Activated T-helper 17 cell treated with anti-CD3 and anti-CD28 coated beads, Interleukin-2, amount 50 U/mL, for 72 hours (primary cell): ENCODE results near the gene TMEM178A. TPM values are rescaled to one million over a fixed set of nuclear protein-coding genes. Genes with fewer than 3 reads are reported as not detected.

ENCODE experiments used
- ATAC-seq: fragments of 150-1000 bp; cut with Tn5 transposase; replicated peaks from 2 replicates; pipeline ENCODE4 v1.10.0; 2021; ENCODE audit warnings: mild to moderate bottlenecking, moderate library complexity
- H3K27ac Mint-ChIP-seq: one replicate; pipeline ENCODE4 v1.8.0; 2022; ENCODE audit warnings: mixed read lengths
- H3K27me3 Mint-ChIP-seq: one replicate; pipeline ENCODE4 v1.8.0; 2022; ENCODE audit warnings: mixed read lengths
- H3K36me3 Mint-ChIP-seq: one replicate; pipeline ENCODE4 v1.8.0; 2022; ENCODE audit warnings: low read depth, mild to moderate bottlenecking, mixed read lengths
- H3K4me1 Mint-ChIP-seq: one replicate; pipeline ENCODE4 v1.8.0; 2022; ENCODE audit warnings: mixed read lengths
- H3K4me3 Mint-ChIP-seq: one replicate; pipeline ENCODE4 v1.8.0; 2022; ENCODE audit warnings: mild to moderate bottlenecking, mixed read lengths
- H3K9me3 Mint-ChIP-seq: one replicate; pipeline ENCODE4 v1.8.0; 2022; ENCODE audit warnings: mixed read lengths
- total RNA-seq, 2 donors: library from RNA; stranded (reverse); gene quantifications; one replicate each; pipeline ENCODE4 v1.2.3, GENCODE V29; 2022

Gene TMEM178A
- total RNA-seq, 2 donors from 2014 or later, result 0.42 TPM; not detected in 1

GRCh38 chr2:39659765-39660611 lies 5.7 kb upstream of the TMEM178A start:
- no peak overlapping the region for H3K4me3 Mint-ChIP-seq

GRCh38 chr2:39660612-39661236 lies 5.0 kb upstream of the TMEM178A start:
- H3K36me3 Mint-ChIP-seq, result peaks cover 6% of the 10 kb centered on the region
- H3K4me3 Mint-ChIP-seq, result no peak overlapping the region
- no peak for ATAC-seq
- H3K27me3 Mint-ChIP-seq, result peaks cover 28% of the 10 kb centered on the region
- no peaks in the 10 kb centered on the region for H3K9me3 Mint-ChIP-seq
- no peaks in the 10 kb centered on the region for H3K4me1 Mint-ChIP-seq
- no peak overlapping the region for H3K27ac Mint-ChIP-seq

More at GRCh38 chr2:39659765-39660611, 5.7 kb upstream of the TMEM178A start:
- no peaks in the 10 kb centered on the region for H3K4me1 Mint-ChIP-seq
- ATAC-seq, result no peak
- no peak overlapping the region for H3K27ac Mint-ChIP-seq
- H3K36me3 Mint-ChIP-seq, result peaks cover 3% of the 10 kb centered on the region
- peaks cover 24% of the 10 kb centered on the region for H3K27me3 Mint-ChIP-seq
- H3K9me3 Mint-ChIP-seq, result no peaks in the 10 kb centered on the region

DNA sequence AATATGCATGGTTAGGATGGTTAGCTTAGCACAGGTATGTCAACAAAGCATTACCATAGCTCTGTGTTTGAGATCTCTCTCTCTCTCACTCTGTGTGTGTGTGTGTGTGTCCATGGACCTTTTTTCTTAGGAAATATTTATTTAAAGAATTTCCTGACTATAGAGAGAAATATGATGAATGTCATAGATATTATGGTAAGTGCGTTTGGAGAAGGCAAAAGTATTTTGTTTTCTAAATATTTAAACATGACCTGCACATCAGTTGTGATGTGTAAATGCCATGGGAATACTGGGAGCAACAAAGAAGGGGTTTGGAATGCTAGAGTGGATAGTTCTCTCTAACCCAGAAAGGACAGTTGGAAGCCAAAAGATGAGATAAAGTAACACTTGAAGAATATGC lies 3.9 kb upstream of the TMEM178A start:
- Mint-ChIP-seq H3K9me3 (no peaks in the 10 kb centered on the region), H3K36me3 (peaks cover 12% of the 10 kb centered on the region), H3K4me1 (peaks cover 6% of the 10 kb centered on the region), H3K4me3 (no peak overlapping the region), H3K27me3 (peaks cover 34% of the 10 kb centered on the region), H3K27ac (no peak overlapping the region)
- no peak for ATAC-seq

GRCh38 chr2:39663187-39663930 lies 2.4 kb upstream of the TMEM178A start:
- Mint-ChIP-seq H3K4me3 (no peak overlapping the region), H3K9me3 (no peaks in the 10 kb centered on the region), H3K4me1 (peaks cover 6% of the 10 kb centered on the region), H3K36me3 (peaks cover 12% of the 10 kb centered on the region), H3K27me3 (peaks cover 49% of the 10 kb centered on the region), H3K27ac (no peak overlapping the region)
- no peak for ATAC-seq

GRCh38 chr2:39664232-39664887 lies 1.4 kb upstream of the TMEM178A start:
- Mint-ChIP-seq H3K27ac (no peak overlapping the region), H3K27me3 (peaks cover 56% of the 10 kb centered on the region), H3K36me3 (peaks cover 12% of the 10 kb centered on the region), H3K4me1 (peaks cover 6% of the 10 kb centered on the region), H3K9me3 (no peaks in the 10 kb centered on the region), H3K4me3 (peak overlapping the region; percentile 50)
- no peak for ATAC-seq

DNA sequence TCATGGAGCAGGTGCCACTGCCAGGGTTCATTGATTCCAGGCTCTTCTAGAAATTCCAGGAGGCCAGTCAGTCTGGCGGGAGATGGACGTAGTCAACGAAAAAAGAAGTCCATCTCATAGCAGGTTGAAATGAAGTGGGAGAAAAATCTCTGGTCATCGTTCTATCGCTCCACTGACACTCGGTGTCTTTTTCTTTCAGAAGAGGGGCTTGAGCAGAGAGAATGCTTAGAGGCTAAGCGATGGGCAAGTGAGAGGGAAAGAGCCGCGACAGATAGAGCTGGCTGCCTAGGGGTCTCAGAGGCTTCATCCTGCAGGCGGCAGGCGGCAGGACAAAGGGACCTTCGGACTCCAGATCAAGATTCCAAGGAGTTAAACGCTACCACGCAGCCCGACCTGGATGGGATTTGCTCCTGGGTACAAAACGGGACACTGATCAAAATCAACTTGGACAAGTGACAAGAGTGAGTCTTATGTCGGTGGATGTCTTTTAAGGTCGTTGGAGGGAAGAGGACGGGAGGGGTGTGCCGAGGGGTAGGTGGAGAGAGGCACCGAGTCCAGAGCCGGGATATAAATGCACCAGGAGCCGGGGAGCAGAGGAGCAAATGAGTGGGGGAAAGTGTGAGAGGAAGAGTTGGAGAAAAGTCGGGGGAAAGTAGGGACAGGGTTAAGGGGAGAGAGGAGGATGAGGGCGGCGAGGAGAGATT lies 677 bp upstream of the TMEM178A start:
- H3K4me1 Mint-ChIP-seq, result peaks cover 6% of the 10 kb centered on the region
- peaks cover 59% of the 10 kb centered on the region for H3K27me3 Mint-ChIP-seq
- no peak for ATAC-seq
- no peak overlapping the region for H3K27ac Mint-ChIP-seq
- H3K4me3 Mint-ChIP-seq, result peak overlapping the region; percentile 50
- peaks cover 12% of the 10 kb centered on the region for H3K36me3 Mint-ChIP-seq
- H3K9me3 Mint-ChIP-seq, result no peaks in the 10 kb centered on the region

- H3K4me1 Mint-ChIP-seq, result peaks cover 6% of the 10 kb centered on the region
- H3K36me3 Mint-ChIP-seq, result peaks cover 12% of the 10 kb centered on the region
- no peak overlapping the region for H3K27ac Mint-ChIP-seq
- no peak for ATAC-seq
- H3K4me3 Mint-ChIP-seq, result peak overlapping the region; percentile 63
- no peaks in the 10 kb centered on the region for H3K9me3 Mint-ChIP-seq
- H3K27me3 Mint-ChIP-seq, result peaks cover 63% of the 10 kb centered on the region
Observed at GRCh38 chr2:39666491-39667101, 879 bp downstream of the TMEM178A start.

DNA sequence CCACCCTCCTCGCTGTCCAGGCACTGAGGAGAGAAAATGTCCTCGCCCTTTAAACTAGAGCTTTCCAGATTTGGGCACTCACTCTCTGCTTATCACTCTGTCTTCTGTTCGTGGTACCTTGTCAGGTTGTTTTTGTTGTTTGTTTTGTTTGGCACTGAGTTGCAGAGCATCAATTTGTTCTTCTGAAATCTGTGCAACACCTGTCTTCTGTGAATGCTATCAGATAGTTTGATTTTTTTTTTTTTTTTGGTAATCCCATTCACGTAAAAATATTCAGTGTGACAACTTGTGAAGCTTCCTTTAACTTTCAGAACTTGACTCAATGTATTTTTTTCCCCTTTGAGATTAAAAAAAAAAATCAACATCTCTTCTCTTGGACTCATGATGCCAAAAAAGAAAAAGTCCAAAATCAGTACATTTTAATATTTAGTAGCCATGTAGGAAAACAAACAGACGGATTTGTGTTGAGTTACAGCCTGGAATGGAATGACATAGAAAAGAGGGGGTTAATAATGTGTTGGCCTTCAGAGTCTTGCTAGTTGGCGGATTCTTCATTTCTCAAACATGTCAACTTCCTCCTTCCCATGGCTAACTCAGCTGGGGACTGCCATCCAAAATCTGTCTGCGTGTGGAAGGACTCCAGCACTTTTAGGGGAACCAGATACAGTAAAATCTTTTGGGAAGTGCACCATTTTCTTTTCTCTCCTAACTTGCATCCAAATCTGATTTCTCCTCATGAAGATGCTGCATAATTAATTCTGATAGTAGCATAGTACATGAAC lies 1.6 kb downstream of the TMEM178A start:
- Mint-ChIP-seq H3K27me3 (peaks cover 65% of the 10 kb centered on the region), H3K27ac (no peak overlapping the region), H3K4me3 (peak overlapping the region; percentile 63), H3K36me3 (peaks cover 12% of the 10 kb centered on the region), H3K4me1 (peaks cover 6% of the 10 kb centered on the region), H3K9me3 (no peaks in the 10 kb centered on the region)
- no peak for ATAC-seq

DNA sequence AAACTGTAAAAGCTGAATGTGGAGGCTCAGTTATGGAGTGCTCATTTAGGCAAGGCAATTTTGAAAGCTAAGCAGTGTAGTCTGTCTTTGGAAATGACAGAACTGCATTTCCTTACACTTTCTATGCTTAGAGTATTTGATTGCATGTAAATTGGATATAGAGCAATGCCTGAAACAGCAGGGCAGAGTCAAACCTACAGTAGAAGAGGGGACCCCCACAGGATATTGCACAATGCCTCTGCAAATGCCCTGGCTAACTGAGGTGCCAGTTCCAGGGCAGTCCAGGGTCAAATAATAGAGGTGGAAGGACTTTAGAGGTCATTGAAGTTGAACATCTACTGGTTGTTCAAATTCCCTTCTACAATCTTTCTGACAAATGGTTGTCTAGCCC lies 2.2 kb downstream of the TMEM178A start:
- Mint-ChIP-seq H3K27ac (no peak overlapping the region), H3K4me1 (peaks cover 6% of the 10 kb centered on the region), H3K36me3 (peaks cover 12% of the 10 kb centered on the region), H3K27me3 (peaks cover 68% of the 10 kb centered on the region), H3K9me3 (no peaks in the 10 kb centered on the region), H3K4me3 (no peak overlapping the region)
- ATAC-seq, result no peak

GRCh38 chr2:39668576-39669080 lies 2.9 kb downstream of the TMEM178A start:
- no peak for ATAC-seq
- H3K9me3 Mint-ChIP-seq, result no peaks in the 10 kb centered on the region
- peaks cover 12% of the 10 kb centered on the region for H3K36me3 Mint-ChIP-seq
- H3K4me3 Mint-ChIP-seq, result no peak overlapping the region
- H3K4me1 Mint-ChIP-seq, result peaks cover 6% of the 10 kb centered on the region
- no peak overlapping the region for H3K27ac Mint-ChIP-seq
- peaks cover 71% of the 10 kb centered on the region for H3K27me3 Mint-ChIP-seq

GRCh38 chr2:39671604-39672003 lies 5.9 kb downstream of the TMEM178A start:
- H3K36me3 Mint-ChIP-seq, result peaks cover 2% of the 10 kb centered on the region
- H3K4me1 Mint-ChIP-seq, result peaks cover 2% of the 10 kb centered on the region
- no peak overlapping the region for H3K27ac Mint-ChIP-seq
- ATAC-seq, result no peak
- no peak overlapping the region for H3K4me3 Mint-ChIP-seq
- H3K27me3 Mint-ChIP-seq, result peaks cover 64% of the 10 kb centered on the region
- no peaks in the 10 kb centered on the region for H3K9me3 Mint-ChIP-seq

DNA sequence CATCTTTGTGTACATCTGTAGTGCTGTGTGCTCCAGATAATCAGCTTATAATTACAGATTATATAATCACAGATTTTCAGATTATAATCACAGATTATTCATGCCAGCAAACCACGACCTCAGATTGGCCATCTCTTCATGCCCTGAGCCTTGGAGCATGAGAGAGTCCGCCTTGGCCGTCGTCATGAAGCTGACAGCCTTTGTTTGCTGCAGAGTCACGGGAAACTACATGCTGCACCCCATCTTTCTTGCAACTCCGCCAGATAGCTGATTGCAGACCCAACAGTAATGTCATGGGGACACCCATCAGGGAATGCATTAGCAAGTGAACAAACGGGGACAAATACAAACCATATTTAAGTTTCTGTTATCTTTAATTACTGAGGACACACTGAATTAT lies 7.3 kb downstream of the TMEM178A start:
- no peak overlapping the region for H3K27ac Mint-ChIP-seq
- peaks cover 65% of the 10 kb centered on the region for H3K27me3 Mint-ChIP-seq
- no peak overlapping the region for H3K4me3 Mint-ChIP-seq
- ATAC-seq, result no peak
- H3K36me3 Mint-ChIP-seq, result no peaks in the 10 kb centered on the region
- H3K4me1 Mint-ChIP-seq, result no peaks in the 10 kb centered on the region
- peaks cover 3% of the 10 kb centered on the region for H3K9me3 Mint-ChIP-seq

DNA sequence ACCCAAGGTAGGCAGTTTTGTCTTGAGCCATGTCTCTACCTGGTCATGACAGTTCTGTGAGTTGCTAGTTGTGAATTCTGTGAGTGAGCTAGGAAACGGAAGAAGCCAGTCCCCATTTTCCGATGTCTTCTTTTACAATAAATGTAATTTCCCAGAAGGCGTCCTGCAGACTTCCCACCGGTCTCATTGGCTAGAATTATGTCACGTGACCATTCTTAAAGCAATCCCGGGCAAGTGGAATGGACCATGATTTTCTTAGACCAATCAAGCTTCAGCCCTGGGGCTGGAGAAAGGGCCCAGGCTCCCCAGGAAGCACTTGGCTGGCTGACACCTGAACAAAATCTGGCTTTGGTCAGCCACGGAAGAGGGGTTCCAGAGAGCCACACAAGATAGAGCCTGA lies 10.6 kb downstream of the TMEM178A start:
- H3K4me3 Mint-ChIP-seq, result no peak overlapping the region
- H3K9me3 Mint-ChIP-seq, result peaks cover 3% of the 10 kb centered on the region
- ATAC-seq, result no peak
- H3K36me3 Mint-ChIP-seq, result no peaks in the 10 kb centered on the region
- no peak overlapping the region for H3K27ac Mint-ChIP-seq
- H3K4me1 Mint-ChIP-seq, result no peaks in the 10 kb centered on the region
- peaks cover 63% of the 10 kb centered on the region for H3K27me3 Mint-ChIP-seq
